ENCODE data around the gene HS3ST5. TPM values are rescaled to one million over a fixed set of nuclear protein-coding genes. Genes with fewer than 3 reads are reported as not detected.

HS3ST5 gene
- total RNA-seq, 1 experiment from 2014 or later, result not detected

DNA sequence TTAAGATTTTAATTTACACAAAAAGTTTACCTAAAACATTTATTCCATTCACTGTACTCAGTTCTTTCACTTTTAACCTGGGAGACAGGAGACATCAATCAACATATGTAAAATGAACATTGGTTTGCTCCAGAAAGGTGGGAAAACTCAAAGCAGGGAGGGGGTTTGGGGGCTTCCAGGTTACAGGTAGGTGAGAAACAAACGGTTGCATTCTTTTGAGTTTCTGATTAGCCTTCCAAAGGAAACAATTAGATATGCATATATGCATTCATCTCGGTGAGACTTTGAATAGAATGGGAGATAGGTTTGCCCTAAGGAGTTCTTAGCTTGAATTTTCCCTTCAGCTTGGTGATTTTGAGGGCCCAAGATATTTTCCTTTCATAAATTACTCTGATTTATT is 333.6 kb downstream of the HS3ST5 start:
- ATAC-seq, result no peak
- CTCF ChIA-PET, result interaction anchor here (1.0 kb wide), 1 partner anchor 14 kb away, joined by 3 read pairs; no protein-coding TSS in a partner anchor
- Histone ChIP-seq H3K4me2 (ENCODE audit: low read length) (no peak overlapping the region), H3K4me3 (replicated peaks in 1 of 2; ENCODE audit: low read depth in 1 of 2, low read length in 2 of 2) (no peak overlapping the region), H4K20me1 (ENCODE audit: insufficient read depth) (no peaks in the 10 kb centered on the region), H3K79me2 (ENCODE audit: insufficient read depth, low read length) (no peaks in the 10 kb centered on the region), H3K36me3 (ENCODE audit: control insufficient read depth in 1 of 2, insufficient read depth in 2 of 2, low read length in 2 of 2) (no peaks in the 10 kb centered on the region), H2AFZ (ENCODE audit: low read depth, low read length, poor library complexity, severe bottlenecking) (no peak overlapping the region), H3K27ac (ENCODE audit: low read depth, low read length) (no peak overlapping the region), H3K27me3 (ENCODE audit: insufficient read depth, low read length) (no peaks in the 10 kb centered on the region), H3K9me2 (ENCODE audit: insufficient read depth) (no peaks in the 10 kb centered on the region), H3K4me1 (ENCODE audit: control insufficient read depth in 1 of 2, insufficient read depth in 2 of 2, low read length in 2 of 2) (peaks cover 11 to 33% of the 10 kb centered on the region in 2 experiments), H3K9ac (ENCODE audit: low read length) (no peak overlapping the region), H3K9me3 (ENCODE audit: control insufficient read depth in 1 of 2, insufficient read depth in 1 of 2, low read depth in 1 of 2, low read length in 2 of 2) (no peaks in the 10 kb centered on the region)
- no peak for DNase-seq (ENCODE audit: low read depth, low spot score)
- BruUV-seq (replicated peaks), result no TSS peak
- RAD21 ChIA-PET (ENCODE audit: low non-redundant PET in 1 of 2, low total read pairs in 2 of 2, uncharacterized antibody in 2 of 2, unreplicated experiment in 2 of 2), result no interaction called here
- intact Hi-C loops (cut with micrococcal nuclease), result no loop called here
- POLR2A ChIA-PET, result interaction anchor here (1.1 kb wide), 1 partner anchor 14 kb away, joined by 4 read pairs; no protein-coding TSS in a partner anchor
- no peak for TF ChIP-seq ATF3 (IDR thresholded peaks at IDR 0.05)
- no peak for TF ChIP-seq TCF7L2 (IDR thresholded peaks at IDR 0.05; ENCODE audit: borderline replicate concordance, extremely low read depth, insufficient read depth, insufficient read length)
- TF ChIP-seq EGR1 (IDR thresholded peaks at IDR 0.05; ENCODE audit: low read depth), result no peak
- TF ChIP-seq YY1 (IDR thresholded peaks at IDR 0.05; ENCODE audit: extremely low read depth, insufficient replicate concordance, low read depth, low read length), result no peak
- TF ChIP-seq, protein P1, sequence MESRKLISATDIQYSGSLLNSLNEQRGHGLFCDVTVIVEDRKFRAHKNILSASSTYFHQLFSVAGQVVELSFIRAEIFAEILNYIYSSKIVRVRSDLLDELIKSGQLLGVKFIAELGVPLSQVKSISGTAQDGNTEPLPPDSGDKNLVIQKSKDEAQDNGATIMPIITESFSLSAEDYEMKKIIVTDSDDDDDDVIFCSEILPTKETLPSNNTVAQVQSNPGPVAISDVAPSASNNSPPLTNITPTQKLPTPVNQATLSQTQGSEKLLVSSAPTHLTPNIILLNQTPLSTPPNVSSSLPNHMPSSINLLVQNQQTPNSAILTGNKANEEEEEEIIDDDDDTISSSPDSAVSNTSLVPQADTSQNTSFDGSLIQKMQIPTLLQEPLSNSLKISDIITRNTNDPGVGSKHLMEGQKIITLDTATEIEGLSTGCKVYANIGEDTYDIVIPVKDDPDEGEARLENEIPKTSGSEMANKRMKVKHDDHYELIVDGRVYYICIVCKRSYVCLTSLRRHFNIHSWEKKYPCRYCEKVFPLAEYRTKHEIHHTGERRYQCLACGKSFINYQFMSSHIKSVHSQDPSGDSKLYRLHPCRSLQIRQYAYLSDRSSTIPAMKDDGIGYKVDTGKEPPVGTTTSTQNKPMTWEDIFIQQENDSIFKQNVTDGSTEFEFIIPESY (IDR thresholded peaks at IDR 0.05; ENCODE audit: extremely low read depth, insufficient replicate concordance, low read length), result no peak
- no peak for TF ChIP-seq RAD21 (IDR thresholded peaks at IDR 0.05; ENCODE audit: low read depth)
- no peak for TF ChIP-seq FOSL1 (IDR thresholded peaks at IDR 0.05; ENCODE audit: low read depth)
- TF ChIP-seq SRF (IDR thresholded peaks at IDR 0.05; ENCODE audit: low read depth), result no peak

Data from HCT116 (cell line).